Astrocyte (in vitro differentiated cells and primary cell): ENCODE measurements around the gene ETV6. TPM values are rescaled to one million over a fixed set of nuclear protein-coding genes. Genes with fewer than 3 reads are reported as not detected.

Experiments
- DNase-seq: peaks from one replicate; pipeline ENCODE4 v3.0.0-alpha.2; 2010; ENCODE audit warnings: low read depth
- FAIRE-seq: peaks from 2 replicates; lab custom pipeline; 2011; peaks lifted over from hg19 to GRCh38; lab: Jason Lieb, UNC
- H2AFZ ChIP-seq: 2 replicates; pipeline ENCODE4 v1.6.0; 2012; ENCODE audit warnings: low read depth, low read length, inconsistent platforms
- H3K27ac ChIP-seq: 2 replicates; pipeline ENCODE4 v1.5.1; 2011; ENCODE audit warnings: low read depth, low read length, inconsistent platforms
- H3K27me3 ChIP-seq: 2 replicates; pipeline ENCODE4 v1.6.0; 2011; ENCODE audit warnings: low read length, inconsistent platforms; ENCODE audit not compliant: insufficient read depth
- H3K36me3 ChIP-seq: 2 replicates; pipeline ENCODE4 v1.5.1; 2011; ENCODE audit warnings: low read length, inconsistent platforms; ENCODE audit not compliant: insufficient read depth
- H3K4me1 ChIP-seq: 2 replicates; pipeline ENCODE4 v1.5.1; 2011; ENCODE audit warnings: low read length, inconsistent platforms; ENCODE audit not compliant: insufficient read depth
- H3K4me2 ChIP-seq: 2 replicates; pipeline ENCODE4 v1.6.0; 2012; ENCODE audit warnings: low read length, inconsistent platforms
- H3K4me3 ChIP-seq: 2 replicates; pipeline ENCODE4 v1.5.1; 2011; ENCODE audit warnings: low read depth, mild to moderate bottlenecking, low read length, inconsistent platforms; ENCODE audit not compliant: insufficient read depth
- H3K79me2 ChIP-seq: 2 replicates; pipeline ENCODE4 v1.6.0; 2012; ENCODE audit warnings: mild to moderate bottlenecking, low read length, inconsistent platforms; ENCODE audit not compliant: insufficient read depth
- H3K9ac ChIP-seq: 2 replicates; pipeline ENCODE4 v1.6.0; 2012; ENCODE audit warnings: mild to moderate bottlenecking, low read length, inconsistent platforms
- H3K9me3 ChIP-seq: 2 replicates; pipeline ENCODE4 v1.5.1; 2012; ENCODE audit warnings: low read depth, mild to moderate bottlenecking, low read length, inconsistent platforms; ENCODE audit not compliant: insufficient read depth
- H4K20me1 ChIP-seq: 2 replicates; pipeline ENCODE4 v1.6.0; 2012; ENCODE audit warnings: low read length, inconsistent platforms; ENCODE audit not compliant: insufficient read depth
- H3K27ac Mint-ChIP-seq: one replicate; pipeline ENCODE4 v1.8.0; 2021; ENCODE audit warnings: mild to moderate bottlenecking, mixed read lengths; ENCODE audit not compliant: unreplicated experiment
- H3K27me3 Mint-ChIP-seq: one replicate; pipeline ENCODE4 v1.8.0; 2021; ENCODE audit warnings: low read depth, mixed read lengths; ENCODE audit not compliant: unreplicated experiment
- H3K36me3 Mint-ChIP-seq: one replicate; pipeline ENCODE4 v1.8.0; 2021; ENCODE audit warnings: low read depth, mixed read lengths; ENCODE audit not compliant: unreplicated experiment
- H3K4me1 Mint-ChIP-seq: one replicate; pipeline ENCODE4 v1.8.0; 2021; ENCODE audit warnings: low read depth, mixed read lengths; ENCODE audit not compliant: unreplicated experiment
- H3K4me3 Mint-ChIP-seq: one replicate; pipeline ENCODE4 v1.8.0; 2021; ENCODE audit warnings: mild to moderate bottlenecking, moderate library complexity, mixed read lengths; ENCODE audit not compliant: unreplicated experiment
- H3K9me3 Mint-ChIP-seq: one replicate; pipeline ENCODE4 v1.8.0; 2021; ENCODE audit warnings: mild to moderate bottlenecking, mixed read lengths; ENCODE audit not compliant: unreplicated experiment
- EZH2 ChIP-seq: IDR thresholded peaks from 2 replicates; pipeline ENCODE4 v1.6.1; 2012; ENCODE audit warnings: mild to moderate bottlenecking, low read length, inconsistent platforms; ENCODE audit not compliant: insufficient read depth
- total RNA-seq: library from RNA; stranded (reverse); gene quantifications from 2 replicates; pipeline ENCODE4 v1.2.1, GENCODE V29; 2021
- TF ChIP-seq, protein P1 (sequence below): IDR thresholded peaks from 2 replicates; pipeline ENCODE4 v1.5.1; 2011; ENCODE audit warnings: low read depth, mild to moderate bottlenecking, inconsistent platforms, low read length, moderate library complexity; ENCODE audit not compliant: insufficient read depth

The ETV6 gene
- total RNA-seq, 1 donor from 2014 or later: 41.2 TPM

DNA sequence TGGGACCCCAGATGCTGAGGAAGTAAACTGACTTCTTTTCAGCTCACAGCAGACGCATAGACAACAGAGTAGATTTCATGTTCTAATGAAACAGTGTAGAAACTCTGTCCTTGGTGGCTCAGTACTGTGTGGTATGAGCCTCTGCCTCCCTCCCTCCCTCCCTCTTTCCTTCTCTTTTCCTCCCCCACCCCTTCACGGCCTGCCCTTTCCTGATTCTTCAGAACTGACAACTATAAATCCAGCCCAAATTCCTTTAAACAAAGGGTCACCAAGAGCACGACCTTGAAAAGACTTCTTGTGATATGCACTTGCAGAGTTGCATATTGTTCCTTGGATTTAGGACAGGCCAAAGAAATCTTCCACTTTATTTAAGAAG lies 164.0 kb downstream of the ETV6 start:
- H4K20me1 ChIP-seq: no peaks in the 10 kb centered on the region
- no peak for TF ChIP-seq EZH2
- TF ChIP-seq, protein P1, sequence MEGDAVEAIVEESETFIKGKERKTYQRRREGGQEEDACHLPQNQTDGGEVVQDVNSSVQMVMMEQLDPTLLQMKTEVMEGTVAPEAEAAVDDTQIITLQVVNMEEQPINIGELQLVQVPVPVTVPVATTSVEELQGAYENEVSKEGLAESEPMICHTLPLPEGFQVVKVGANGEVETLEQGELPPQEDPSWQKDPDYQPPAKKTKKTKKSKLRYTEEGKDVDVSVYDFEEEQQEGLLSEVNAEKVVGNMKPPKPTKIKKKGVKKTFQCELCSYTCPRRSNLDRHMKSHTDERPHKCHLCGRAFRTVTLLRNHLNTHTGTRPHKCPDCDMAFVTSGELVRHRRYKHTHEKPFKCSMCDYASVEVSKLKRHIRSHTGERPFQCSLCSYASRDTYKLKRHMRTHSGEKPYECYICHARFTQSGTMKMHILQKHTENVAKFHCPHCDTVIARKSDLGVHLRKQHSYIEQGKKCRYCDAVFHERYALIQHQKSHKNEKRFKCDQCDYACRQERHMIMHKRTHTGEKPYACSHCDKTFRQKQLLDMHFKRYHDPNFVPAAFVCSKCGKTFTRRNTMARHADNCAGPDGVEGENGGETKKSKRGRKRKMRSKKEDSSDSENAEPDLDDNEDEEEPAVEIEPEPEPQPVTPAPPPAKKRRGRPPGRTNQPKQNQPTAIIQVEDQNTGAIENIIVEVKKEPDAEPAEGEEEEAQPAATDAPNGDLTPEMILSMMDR: no peak
- FAIRE-seq (no peak), DNase-seq (no peak)
- Mint-ChIP-seq H3K27ac (peak overlapping the region; percentile 100), H3K36me3 (peaks cover 3% of the 10 kb centered on the region), H3K9me3 (peaks cover 2% of the 10 kb centered on the region), H3K4me3 (no peak overlapping the region), H3K4me1 (peaks cover 55% of the 10 kb centered on the region), H3K27me3 (no peaks in the 10 kb centered on the region)
- H3K4me2 ChIP-seq: peak overlapping the region; percentile 80
- peaks cover 34% of the 10 kb centered on the region for H3K4me1 ChIP-seq
- peak overlapping the region; percentile 61 for H3K27ac ChIP-seq
- no peak overlapping the region for H3K4me3 ChIP-seq
- no peaks in the 10 kb centered on the region for H3K27me3 ChIP-seq
- H3K9ac ChIP-seq: peak overlapping the region; percentile 71
- H3K36me3 ChIP-seq: no peaks in the 10 kb centered on the region
- H3K9me3 ChIP-seq: no peaks in the 10 kb centered on the region
- H3K79me2 ChIP-seq: peaks cover 26% of the 10 kb centered on the region
- no peak overlapping the region for H2AFZ ChIP-seq

DNA sequence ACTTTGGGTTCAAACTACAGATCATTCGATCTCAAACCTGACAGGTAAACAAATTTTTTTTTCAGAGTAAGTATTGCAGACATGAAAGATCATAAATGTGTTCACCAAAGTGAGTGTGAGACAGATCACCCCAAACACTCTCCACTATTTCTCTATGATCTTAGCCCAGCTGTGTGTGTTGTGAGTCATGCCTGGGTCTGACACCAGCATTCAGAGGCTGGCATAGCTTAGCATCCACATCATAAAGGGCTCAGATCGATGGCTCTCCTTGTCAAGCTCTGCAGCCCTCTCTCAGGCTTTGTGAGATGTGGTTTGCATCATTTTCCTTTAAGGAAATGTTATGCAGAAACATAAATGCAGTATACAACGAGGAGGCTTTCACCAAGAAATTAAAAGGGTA lies 164.9 kb downstream of the ETV6 start:
- Histone ChIP-seq H3K9ac (no peak overlapping the region), H3K27me3 (no peaks in the 10 kb centered on the region), H3K4me1 (peaks cover 34% of the 10 kb centered on the region), H3K4me2 (peak overlapping the region; percentile 3), H3K4me3 (no peak overlapping the region), H2AFZ (no peak overlapping the region), H3K79me2 (peaks cover 26% of the 10 kb centered on the region), H3K9me3 (no peaks in the 10 kb centered on the region), H3K36me3 (no peaks in the 10 kb centered on the region), H4K20me1 (no peaks in the 10 kb centered on the region), H3K27ac (peak overlapping the region; percentile 22)
- peaks cover 3% of the 10 kb centered on the region for H3K36me3 Mint-ChIP-seq
- H3K9me3 Mint-ChIP-seq: no peaks in the 10 kb centered on the region
- H3K27me3 Mint-ChIP-seq: no peaks in the 10 kb centered on the region
- TF ChIP-seq, protein P1: no peak
- no peak for TF ChIP-seq EZH2
- H3K4me3 Mint-ChIP-seq: peak overlapping the region; percentile 37
- peak overlapping the region; percentile 100 for H3K27ac Mint-ChIP-seq
- peak; percentile 84 for DNase-seq
- H3K4me1 Mint-ChIP-seq: peaks cover 53% of the 10 kb centered on the region
- FAIRE-seq: peak; percentile 55

DNA sequence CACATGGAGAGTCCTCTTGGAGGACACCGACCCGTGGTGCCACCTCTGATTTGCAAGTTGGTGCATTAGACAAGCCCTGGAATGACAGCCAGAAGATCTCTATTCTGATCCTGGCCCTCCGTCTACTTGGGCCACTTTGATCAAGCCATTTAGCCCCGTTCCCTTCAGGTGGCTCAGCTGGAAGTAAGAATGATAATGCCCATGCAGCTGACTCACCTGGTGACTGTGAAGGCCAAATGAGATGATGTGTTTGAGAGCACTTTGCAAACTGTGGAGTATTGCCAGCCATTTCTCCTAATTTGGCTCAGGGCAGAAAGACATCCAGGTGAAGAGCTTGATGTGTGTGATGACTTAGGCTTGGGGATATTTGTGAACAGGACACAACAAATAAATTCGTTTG lies 165.9 kb downstream of the ETV6 start:
- Histone ChIP-seq H3K4me2 (no peak overlapping the region), H3K4me1 (peaks cover 34% of the 10 kb centered on the region), H3K79me2 (peaks cover 27% of the 10 kb centered on the region), H3K4me3 (no peak overlapping the region), H3K27ac (no peak overlapping the region), H3K9me3 (no peaks in the 10 kb centered on the region), H4K20me1 (no peaks in the 10 kb centered on the region), H3K27me3 (no peaks in the 10 kb centered on the region), H3K9ac (no peak overlapping the region), H2AFZ (no peak overlapping the region), H3K36me3 (no peaks in the 10 kb centered on the region)
- FAIRE-seq: no peak
- Mint-ChIP-seq H3K4me1 (peaks cover 53% of the 10 kb centered on the region), H3K36me3 (peaks cover 3% of the 10 kb centered on the region), H3K27ac (peak overlapping the region; percentile 100), H3K27me3 (no peaks in the 10 kb centered on the region), H3K9me3 (no peaks in the 10 kb centered on the region), H3K4me3 (peak overlapping the region; percentile 37)
- DNase-seq: no peak
- TF ChIP-seq, protein P1: no peak
- TF ChIP-seq EZH2: no peak
